ENCODE measurements around the gene SGCD.

Gene SGCD

DNA sequence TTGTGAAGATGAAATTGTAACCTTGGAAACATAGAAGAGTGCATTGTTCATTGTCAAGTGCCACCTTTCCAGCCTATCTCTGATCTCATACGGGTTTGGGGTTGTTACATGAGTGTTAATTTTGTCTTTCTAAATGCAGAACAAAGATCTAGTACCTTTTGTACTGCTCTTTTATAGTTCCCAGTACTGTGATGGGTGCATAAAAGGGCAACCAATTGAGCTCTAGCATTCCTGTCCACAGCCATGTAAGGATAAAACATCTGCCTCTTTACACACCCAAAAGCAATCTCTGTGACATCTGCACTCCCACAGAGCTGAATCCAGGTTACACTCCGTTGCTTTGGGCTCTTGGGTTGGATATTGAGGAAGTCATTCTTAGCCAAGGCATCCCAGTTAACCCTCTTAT lies 255.2 kb downstream of the SGCD start:
- H3K4me2 ChIP-seq (ENCODE audit: low read length): no peak overlapping the region
- H3K4me1 ChIP-seq: peaks cover 1% of the 10 kb centered on the region
- TF ChIP-seq, protein P1, sequence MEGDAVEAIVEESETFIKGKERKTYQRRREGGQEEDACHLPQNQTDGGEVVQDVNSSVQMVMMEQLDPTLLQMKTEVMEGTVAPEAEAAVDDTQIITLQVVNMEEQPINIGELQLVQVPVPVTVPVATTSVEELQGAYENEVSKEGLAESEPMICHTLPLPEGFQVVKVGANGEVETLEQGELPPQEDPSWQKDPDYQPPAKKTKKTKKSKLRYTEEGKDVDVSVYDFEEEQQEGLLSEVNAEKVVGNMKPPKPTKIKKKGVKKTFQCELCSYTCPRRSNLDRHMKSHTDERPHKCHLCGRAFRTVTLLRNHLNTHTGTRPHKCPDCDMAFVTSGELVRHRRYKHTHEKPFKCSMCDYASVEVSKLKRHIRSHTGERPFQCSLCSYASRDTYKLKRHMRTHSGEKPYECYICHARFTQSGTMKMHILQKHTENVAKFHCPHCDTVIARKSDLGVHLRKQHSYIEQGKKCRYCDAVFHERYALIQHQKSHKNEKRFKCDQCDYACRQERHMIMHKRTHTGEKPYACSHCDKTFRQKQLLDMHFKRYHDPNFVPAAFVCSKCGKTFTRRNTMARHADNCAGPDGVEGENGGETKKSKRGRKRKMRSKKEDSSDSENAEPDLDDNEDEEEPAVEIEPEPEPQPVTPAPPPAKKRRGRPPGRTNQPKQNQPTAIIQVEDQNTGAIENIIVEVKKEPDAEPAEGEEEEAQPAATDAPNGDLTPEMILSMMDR (IDR thresholded peaks at IDR 0.05): no peak
- no peak overlapping the region for H3K9ac ChIP-seq
- no peaks in the 10 kb centered on the region for H3K36me3 ChIP-seq (ENCODE audit: control insufficient read depth, insufficient read depth, low read length)
- peaks cover 4% of the 10 kb centered on the region for H3K79me2 ChIP-seq
- H2AFZ ChIP-seq: no peak overlapping the region
- H3K9me3 ChIP-seq (ENCODE audit: control insufficient read depth, low read length): no peaks in the 10 kb centered on the region
- H3K27me3 ChIP-seq (ENCODE audit: control insufficient read depth, insufficient read depth, low read length): no peaks in the 10 kb centered on the region
- H3K27ac ChIP-seq: no peak overlapping the region
- no peak overlapping the region for H3K4me3 ChIP-seq (ENCODE audit: low read depth, low read length)

DNA sequence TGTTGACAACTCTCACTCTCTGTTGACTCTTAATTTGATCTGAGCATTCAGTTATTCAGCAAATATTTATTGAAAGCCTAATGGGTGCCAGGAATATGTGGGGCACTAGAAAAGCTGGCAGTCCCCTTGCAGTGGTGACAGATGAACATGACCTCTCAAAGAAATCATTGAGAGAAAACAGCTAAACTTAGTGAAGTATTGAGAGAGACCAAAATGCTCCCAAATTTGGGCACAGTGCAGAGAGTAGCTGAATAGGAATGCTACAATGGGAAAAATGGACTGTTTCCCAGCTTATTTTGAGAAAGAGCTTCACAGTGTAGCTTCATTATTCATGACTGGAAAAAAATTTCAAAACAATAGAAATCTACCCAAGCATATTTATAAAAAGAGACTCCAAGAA lies 257.9 kb downstream of the SGCD start:
- no peaks in the 10 kb centered on the region for H3K9me3 ChIP-seq (ENCODE audit: control insufficient read depth, low read length)
- H3K79me2 ChIP-seq: peaks cover 4% of the 10 kb centered on the region
- TF ChIP-seq, protein P1 (IDR thresholded peaks at IDR 0.05): no peak
- no peaks in the 10 kb centered on the region for H3K36me3 ChIP-seq (ENCODE audit: control insufficient read depth, insufficient read depth, low read length)
- no peak overlapping the region for H3K9ac ChIP-seq
- H2AFZ ChIP-seq: no peak overlapping the region
- H3K27ac ChIP-seq: no peak overlapping the region
- H3K4me3 ChIP-seq (ENCODE audit: low read depth, low read length): no peak overlapping the region
- H3K27me3 ChIP-seq (ENCODE audit: control insufficient read depth, insufficient read depth, low read length): no peaks in the 10 kb centered on the region
- no peak overlapping the region for H3K4me2 ChIP-seq (ENCODE audit: low read length)
- peaks cover 4% of the 10 kb centered on the region for H3K4me1 ChIP-seq

DNA sequence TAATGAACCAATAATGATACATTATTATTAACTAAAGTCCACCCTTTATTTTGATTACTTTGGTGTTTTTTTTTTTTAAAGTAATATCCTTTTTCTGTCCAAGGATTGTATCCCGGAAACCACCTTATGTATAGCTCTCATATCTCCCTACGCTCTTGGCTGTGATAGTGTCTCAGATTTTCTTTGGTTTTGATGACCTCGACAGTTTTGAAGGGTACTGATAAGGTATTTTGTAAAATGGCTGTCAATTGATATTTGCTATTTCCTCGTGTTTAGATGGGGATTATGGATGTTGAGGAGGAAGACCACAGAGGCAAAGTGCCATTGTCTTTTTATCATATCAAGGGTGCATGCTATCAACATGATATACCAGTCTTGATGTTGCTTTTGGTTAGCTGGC lies 259.0 kb downstream of the SGCD start:
- Histone ChIP-seq H3K27me3 (ENCODE audit: control insufficient read depth, insufficient read depth, low read length) (no peaks in the 10 kb centered on the region), H3K27ac (no peak overlapping the region), H3K9me3 (ENCODE audit: control insufficient read depth, low read length) (no peaks in the 10 kb centered on the region), H2AFZ (no peak overlapping the region), H3K79me2 (no peaks in the 10 kb centered on the region), H3K4me2 (ENCODE audit: low read length) (no peak overlapping the region), H3K9ac (no peak overlapping the region), H3K4me3 (ENCODE audit: low read depth, low read length) (no peak overlapping the region), H3K36me3 (ENCODE audit: control insufficient read depth, insufficient read depth, low read length) (no peaks in the 10 kb centered on the region), H3K4me1 (peaks cover 4% of the 10 kb centered on the region)
- TF ChIP-seq, protein P1 (IDR thresholded peaks at IDR 0.05): no peak

DNA sequence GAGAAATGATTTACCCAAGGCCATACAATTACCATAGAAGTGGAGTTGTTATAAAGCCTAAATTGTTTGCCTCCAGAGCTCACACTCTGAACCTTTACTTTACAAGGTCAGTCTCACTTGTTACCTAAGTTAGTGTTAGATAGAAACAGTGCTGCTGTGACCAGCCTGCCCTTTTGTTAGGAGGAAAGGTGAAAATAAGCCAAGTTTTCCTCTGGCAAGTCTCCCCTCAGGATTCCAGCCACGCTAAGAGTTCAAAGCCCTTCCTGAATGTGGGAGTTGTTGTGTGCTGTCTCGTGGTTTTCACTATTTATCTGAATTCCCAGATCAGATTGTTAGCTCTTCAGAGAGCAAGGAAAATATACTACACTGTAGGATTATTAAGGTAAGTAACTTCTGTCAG lies 260.0 kb downstream of the SGCD start:
- TF ChIP-seq, protein P1 (IDR thresholded peaks at IDR 0.05): no peak
- no peaks in the 10 kb centered on the region for H3K9me3 ChIP-seq (ENCODE audit: control insufficient read depth, low read length)
- no peaks in the 10 kb centered on the region for H3K79me2 ChIP-seq
- H3K9ac ChIP-seq: no peak overlapping the region
- no peak overlapping the region for H3K4me2 ChIP-seq (ENCODE audit: low read length)
- H3K4me3 ChIP-seq (ENCODE audit: low read depth, low read length): no peak overlapping the region
- no peaks in the 10 kb centered on the region for H3K27me3 ChIP-seq (ENCODE audit: control insufficient read depth, insufficient read depth, low read length)
- no peaks in the 10 kb centered on the region for H3K36me3 ChIP-seq (ENCODE audit: control insufficient read depth, insufficient read depth, low read length)
- no peak overlapping the region for H3K27ac ChIP-seq
- no peak overlapping the region for H2AFZ ChIP-seq
- H3K4me1 ChIP-seq: peaks cover 4% of the 10 kb centered on the region

DNA sequence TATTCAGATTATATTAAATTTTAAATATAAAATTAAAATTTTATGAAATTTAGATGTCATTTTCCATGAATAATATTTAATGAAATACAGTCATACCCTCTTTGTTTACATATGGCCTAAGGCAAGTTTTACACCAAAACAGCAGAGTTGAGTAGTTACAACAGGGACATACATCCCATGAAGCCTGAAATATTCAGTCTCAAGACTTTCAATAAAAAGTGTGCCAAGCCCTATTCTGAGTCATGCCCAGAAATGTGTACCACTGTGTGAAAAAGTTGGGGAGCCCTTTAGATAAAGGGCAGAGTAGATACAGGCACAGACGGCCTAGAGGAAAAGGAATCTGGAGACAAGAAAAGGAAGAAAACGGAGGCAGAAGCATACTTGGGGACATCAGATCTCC lies 261.3 kb downstream of the SGCD start:
- Histone ChIP-seq H3K4me1 (peaks cover 4% of the 10 kb centered on the region), H3K27me3 (ENCODE audit: control insufficient read depth, insufficient read depth, low read length) (no peaks in the 10 kb centered on the region), H3K4me3 (ENCODE audit: low read depth, low read length) (no peak overlapping the region), H3K4me2 (ENCODE audit: low read length) (no peak overlapping the region), H3K27ac (no peak overlapping the region), H3K9ac (no peak overlapping the region), H3K9me3 (ENCODE audit: control insufficient read depth, low read length) (no peaks in the 10 kb centered on the region), H2AFZ (no peak overlapping the region), H3K36me3 (ENCODE audit: control insufficient read depth, insufficient read depth, low read length) (no peaks in the 10 kb centered on the region), H3K79me2 (no peaks in the 10 kb centered on the region)
- TF ChIP-seq, protein P1 (IDR thresholded peaks at IDR 0.05): no peak
